Urothelium cell line (cell line): ENCODE data around the gene ATP2B2.

ENCODE experiments used
- DNase-seq: peaks from one replicate; pipeline ENCODE4 v3.0.0; 2011; ENCODE audit warnings: low spot score, mixed read lengths
- FAIRE-seq: peaks from 2 replicates; lab custom pipeline; 2011; peaks lifted over from hg19 to GRCh38; lab: Jason Lieb, UNC

Gene ATP2B2

GRCh38 chr3:10336761-10337160, 168.6 kb downstream of the ATP2B2 start:
- FAIRE-seq (no peak), DNase-seq (no peak)

GRCh38 chr3:10335871-10336622, 169.3 kb downstream of the ATP2B2 start:
- FAIRE-seq (no peak), DNase-seq (no peak)

GRCh38 chr3:10335190-10335738, 170.1 kb downstream of the ATP2B2 start:
- FAIRE-seq = no peak
- no peak for DNase-seq

- FAIRE-seq (no peak), DNase-seq (no peak)
These were observed 170.9 kb downstream of the ATP2B2 start for GRCh38 chr3:10334459-10334858.

- FAIRE-seq (no peak), DNase-seq (no peak)
These were observed 171.3 kb downstream of the ATP2B2 start for GRCh38 chr3:10334042-10334441.

GRCh38 chr3:10333349-10333650, 172.1 kb downstream of the ATP2B2 start:
- FAIRE-seq = no peak
- no peak for DNase-seq

- DNase-seq (no peak), FAIRE-seq (no peak)
These were observed 172.7 kb downstream of the ATP2B2 start for GRCh38 chr3:10332481-10333348.

GRCh38 chr3:10331320-10331719, 174.1 kb downstream of the ATP2B2 start:
- FAIRE-seq = no peak
- no peak for DNase-seq

- no peak for DNase-seq
- FAIRE-seq = no peak
These were observed 175.1 kb downstream of the ATP2B2 start for GRCh38 chr3:10330319-10330718.

- FAIRE-seq = no peak
- DNase-seq = no peak
These were observed 175.8 kb downstream of the ATP2B2 start for GRCh38 chr3:10329495-10330015.

GRCh38 chr3:10328460-10329071, 176.8 kb downstream of the ATP2B2 start:
- no peak for DNase-seq
- no peak for FAIRE-seq

GRCh38 chr3:10327592-10327991, 177.8 kb downstream of the ATP2B2 start:
- no peak for FAIRE-seq
- DNase-seq = no peak

GRCh38 chr3:10322352-10322710, 183.1 kb downstream of the ATP2B2 start:
- no peak for DNase-seq
- FAIRE-seq = no peak

- DNase-seq = no peak
- no peak for FAIRE-seq
These were observed 183.6 kb downstream of the ATP2B2 start for GRCh38 chr3:10321630-10322351.

GRCh38 chr3:10320320-10320677, 185.1 kb downstream of the ATP2B2 start:
- DNase-seq = no peak
- no peak for FAIRE-seq

GRCh38 chr3:10319804-10320203, 185.6 kb downstream of the ATP2B2 start:
- FAIRE-seq = no peak
- no peak for DNase-seq

GRCh38 chr3:10319251-10319650, 186.1 kb downstream of the ATP2B2 start:
- FAIRE-seq = no peak

GRCh38 chr3:10317961-10318350, 187.4 kb downstream of the ATP2B2 start:
- no peak for FAIRE-seq
- no peak for DNase-seq

More at GRCh38 chr3:10319251-10319650, 186.1 kb downstream of the ATP2B2 start:
- no peak for DNase-seq

GRCh38 chr3:10317311-10317960, 187.9 kb downstream of the ATP2B2 start:
- DNase-seq (no peak), FAIRE-seq (no peak)

- FAIRE-seq = no peak
- DNase-seq = no peak
These were observed 189.5 kb downstream of the ATP2B2 start for GRCh38 chr3:10315771-10316344.
